Measurements from ENCODE around the gene DLL4.

The DLL4 gene

DNA sequence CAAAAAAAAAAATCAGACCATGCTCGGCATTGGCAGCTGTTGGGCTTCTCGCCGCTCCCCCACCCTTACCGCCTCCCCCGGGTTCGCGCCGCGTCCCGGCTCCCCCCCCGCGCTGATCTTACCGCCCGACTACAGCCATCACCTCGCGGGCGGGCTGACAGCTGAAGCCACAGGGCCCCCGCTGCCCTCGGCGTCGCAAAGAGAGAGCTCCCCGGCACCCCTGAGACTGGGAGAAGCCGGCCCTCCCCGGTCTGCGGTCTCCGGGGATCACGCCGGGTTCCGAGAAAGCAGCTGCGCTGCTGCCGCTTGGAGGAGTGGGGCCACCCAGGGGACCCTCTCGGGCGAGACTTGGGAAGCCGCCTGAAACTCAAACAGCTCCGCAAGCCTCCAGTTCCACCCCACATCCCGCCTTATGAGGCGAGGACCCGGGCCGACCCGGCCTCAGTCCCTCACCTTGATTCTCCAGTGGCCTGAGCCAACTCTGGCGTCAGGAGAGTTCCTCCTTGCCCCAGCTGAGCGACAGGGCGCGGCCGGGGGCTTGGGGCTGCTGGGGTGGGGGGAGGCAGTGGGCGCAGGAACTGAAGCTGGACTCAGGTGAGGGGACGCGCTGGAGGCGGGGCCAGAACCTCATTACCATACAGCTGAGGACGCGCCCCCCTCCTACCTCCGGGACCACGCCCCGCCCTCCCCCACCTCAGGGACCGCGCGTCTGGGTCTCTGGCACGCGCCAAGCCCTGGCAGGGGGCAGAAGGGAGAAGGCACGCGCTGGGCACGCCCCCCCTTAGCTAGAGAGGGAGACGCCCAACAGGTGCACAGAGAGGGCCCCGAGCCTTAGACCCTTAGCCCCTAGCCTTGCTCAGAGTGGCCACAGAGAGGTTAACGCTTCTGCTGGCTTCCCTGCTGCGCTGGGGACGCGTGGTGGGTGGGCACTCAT, 1.0 kb upstream of the DLL4 start:
- DNase-seq = peak; percentile 57

DNA sequence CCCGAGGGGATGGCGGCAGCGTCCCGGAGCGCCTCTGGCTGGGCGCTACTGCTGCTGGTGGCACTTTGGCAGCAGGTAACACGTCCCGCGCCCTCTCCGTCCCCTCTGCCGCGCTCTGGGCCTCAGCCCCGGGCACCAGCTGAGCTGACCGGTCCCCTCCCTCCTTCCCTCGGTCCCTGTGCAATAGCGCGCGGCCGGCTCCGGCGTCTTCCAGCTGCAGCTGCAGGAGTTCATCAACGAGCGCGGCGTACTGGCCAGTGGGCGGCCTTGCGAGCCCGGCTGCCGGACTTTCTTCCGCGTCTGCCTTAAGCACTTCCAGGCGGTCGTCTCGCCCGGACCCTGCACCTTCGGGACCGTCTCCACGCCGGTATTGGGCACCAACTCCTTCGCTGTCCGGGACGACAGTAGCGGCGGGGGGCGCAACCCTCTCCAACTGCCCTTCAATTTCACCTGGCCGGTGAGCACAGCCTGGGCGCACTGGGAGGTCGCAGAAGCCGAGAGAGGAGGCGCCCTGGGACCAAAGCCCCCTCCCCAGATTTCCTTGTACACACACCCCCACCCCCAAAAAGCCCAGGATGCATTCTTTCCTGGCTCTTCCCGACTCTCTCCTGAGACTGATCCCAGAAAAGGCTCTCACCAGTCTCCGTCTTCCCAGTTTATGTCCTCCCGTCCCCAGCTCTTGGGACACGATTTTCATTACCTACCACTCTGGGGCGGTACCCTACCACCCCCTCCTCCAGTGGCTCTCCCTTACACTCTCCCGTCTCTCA, 705 bp downstream of the DLL4 start:
- DNase-seq = no peak

DNA sequence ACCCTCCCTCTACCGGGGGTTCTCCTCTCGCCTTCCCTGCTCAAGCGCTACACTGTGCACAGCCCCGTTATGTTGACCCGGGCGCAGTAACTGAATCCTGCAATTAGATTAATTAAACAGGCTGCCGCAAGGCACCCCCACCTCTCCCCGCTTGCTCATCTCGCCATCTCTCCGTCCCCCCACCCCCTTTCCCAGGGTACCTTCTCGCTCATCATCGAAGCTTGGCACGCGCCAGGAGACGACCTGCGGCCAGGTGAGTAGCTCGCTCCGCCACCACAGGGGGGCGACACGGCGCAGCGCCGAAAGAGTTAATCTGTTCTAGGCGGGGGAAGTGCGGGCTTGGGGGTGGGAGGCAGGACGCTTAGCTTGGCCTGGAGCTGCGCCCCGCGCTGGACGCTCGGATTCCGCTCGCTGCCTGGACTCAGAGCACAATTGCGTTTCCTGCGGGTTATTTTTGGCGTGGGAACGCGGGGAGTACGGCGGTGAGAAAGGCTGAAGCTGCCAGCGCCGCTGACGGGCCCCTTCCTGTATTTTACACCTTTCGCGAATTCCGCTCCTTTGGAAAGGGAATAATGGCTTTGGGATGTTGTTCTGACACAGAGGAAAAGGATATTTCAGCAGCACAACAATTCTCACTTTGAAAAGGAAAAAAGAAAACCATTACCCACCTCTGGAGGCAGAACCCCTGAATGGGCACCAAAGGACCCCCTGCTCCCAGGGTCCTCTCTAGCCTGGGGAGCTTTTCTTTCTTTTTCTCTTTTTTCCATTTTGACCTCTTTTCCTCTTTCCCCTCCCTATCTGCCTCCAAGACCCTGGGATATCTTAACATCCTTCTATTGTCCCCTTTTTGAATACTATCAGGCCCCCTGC, 1.5 kb downstream of the DLL4 start:
- DNase-seq = no peak

DNA sequence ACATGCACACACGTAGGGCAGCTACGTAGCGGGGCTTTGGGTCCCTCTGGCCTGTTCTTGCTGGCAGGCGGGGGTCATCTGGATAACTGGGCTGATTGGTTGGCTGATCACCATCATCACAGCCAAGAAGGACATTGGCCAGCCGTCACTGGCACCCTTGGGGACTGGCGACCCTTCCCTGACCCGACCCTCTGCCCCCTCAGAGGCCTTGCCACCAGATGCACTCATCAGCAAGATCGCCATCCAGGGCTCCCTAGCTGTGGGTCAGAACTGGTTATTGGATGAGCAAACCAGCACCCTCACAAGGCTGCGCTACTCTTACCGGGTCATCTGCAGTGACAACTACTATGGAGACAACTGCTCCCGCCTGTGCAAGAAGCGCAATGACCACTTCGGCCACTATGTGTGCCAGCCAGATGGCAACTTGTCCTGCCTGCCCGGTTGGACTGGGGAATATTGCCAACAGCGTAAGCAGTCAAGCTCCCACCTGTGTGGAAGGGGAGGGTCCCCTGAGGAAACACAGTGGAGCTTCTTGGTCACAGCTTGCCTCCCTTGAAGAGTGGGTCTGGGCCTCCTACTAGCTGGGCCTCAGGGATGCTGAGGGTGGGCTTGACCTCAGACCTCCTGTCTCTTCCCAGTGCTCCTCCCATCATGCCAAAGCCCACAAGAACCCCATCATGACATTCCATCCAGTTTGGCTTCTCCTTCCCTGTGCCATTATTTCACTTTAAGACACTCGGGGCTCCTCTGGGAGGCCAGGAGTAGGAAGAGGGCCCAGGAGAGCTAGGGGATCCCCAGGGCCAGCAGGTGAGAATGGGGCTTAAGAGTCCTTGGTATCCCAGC, 2.4 kb downstream of the DLL4 start:
- DNase-seq = no peak

DNA sequence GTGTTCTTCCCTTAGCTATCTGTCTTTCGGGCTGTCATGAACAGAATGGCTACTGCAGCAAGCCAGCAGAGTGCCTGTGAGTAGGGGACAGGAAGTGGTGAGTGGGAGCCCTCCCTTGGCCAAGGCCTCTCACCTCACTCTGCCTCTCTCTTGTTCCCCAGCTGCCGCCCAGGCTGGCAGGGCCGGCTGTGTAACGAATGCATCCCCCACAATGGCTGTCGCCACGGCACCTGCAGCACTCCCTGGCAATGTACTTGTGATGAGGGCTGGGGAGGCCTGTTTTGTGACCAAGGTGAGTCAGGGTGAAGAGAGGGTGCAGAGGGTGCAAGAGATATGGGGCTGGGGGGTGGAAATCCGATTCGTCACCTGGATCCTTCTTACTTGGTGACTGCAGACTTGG, 3.0 kb downstream of the DLL4 start:
- no peak for DNase-seq

DNA sequence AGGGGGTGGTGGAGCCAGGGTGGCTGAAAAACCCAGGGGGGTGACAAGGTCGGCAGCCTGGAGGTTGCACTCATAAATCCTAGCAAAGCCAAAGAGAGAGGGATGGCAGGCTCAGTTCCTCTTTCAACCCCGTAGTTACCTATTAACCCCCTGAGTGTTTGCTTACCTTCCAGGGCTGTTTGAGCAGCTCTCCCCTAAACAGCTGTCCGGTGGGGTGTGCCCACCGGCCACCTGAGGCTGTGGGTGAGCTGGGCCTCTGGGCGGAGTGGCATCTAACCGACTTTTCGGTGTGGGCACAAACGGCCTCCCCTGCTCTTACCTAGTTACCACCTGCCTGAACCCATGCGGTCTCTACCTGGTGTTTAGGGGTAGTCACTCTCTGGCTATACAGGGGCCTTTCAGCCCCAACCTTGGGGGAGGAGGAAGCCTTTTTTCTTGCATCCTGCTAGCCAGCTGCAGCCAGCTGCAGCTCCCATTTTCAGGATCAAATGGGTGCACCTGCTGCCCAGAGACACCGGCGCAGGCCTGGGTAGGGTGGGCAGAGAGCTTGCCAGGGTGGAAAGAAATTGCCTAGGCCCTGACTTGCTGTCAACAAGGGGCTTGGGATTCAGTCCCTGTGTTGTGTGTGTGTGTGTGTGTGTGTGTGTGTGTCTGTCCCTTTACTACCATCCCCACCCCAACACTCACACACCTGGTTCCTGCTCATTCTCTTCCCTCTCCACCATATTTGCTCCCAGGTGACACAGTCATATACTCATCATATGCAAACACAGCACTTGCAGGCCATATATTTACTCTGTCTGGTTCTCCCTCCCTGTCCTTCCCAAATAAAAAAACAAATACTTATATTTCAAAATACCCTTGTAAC, 3.7 kb downstream of the DLL4 start:
- no peak for DNase-seq

DNA sequence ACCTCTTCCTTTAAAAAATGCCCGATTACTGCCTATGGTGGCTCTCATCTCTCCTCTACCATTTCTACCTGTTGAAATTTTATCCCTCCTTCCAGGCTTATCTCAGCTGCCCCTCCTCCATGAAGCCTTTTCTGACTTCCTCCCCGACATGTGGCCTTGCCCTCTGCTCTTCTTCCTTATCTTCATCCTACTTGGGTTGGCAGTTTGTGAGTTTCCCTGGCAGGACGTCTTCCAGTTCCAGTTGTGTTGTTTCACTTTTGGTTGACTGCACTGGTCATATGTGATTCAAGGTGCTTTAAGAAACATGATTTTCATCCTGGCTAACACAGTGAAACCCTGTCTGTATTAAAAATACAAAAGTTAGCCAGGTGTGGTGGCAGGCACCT, 4.4 kb downstream of the DLL4 start:
- no peak for DNase-seq

DNA sequence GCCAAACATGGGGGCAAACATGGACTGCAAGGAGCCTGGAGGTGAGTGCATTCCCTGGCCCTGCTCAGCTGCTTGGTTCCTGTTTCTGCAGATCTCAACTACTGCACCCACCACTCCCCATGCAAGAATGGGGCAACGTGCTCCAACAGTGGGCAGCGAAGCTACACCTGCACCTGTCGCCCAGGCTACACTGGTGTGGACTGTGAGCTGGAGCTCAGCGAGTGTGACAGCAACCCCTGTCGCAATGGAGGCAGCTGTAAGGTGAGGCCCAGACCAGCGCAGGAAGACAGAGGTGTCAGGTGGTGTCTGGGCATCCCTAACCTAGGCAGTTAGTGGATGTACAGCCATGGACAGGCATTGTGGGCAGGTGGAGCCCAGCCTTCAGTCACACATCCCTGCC, 5.3 kb downstream of the DLL4 start:
- DNase-seq = no peak

DNA sequence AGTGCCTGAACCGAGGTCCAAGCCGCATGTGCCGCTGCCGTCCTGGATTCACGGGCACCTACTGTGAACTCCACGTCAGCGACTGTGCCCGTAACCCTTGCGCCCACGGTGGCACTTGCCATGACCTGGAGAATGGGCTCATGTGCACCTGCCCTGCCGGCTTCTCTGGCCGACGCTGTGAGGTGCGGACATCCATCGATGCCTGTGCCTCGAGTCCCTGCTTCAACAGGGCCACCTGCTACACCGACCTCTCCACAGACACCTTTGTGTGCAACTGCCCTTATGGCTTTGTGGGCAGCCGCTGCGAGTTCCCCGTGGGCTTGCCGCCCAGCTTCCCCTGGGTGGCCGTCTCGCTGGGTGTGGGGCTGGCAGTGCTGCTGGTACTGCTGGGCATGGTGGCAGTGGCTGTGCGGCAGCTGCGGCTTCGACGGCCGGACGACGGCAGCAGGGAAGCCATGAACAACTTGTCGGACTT, 7.1 kb downstream of the DLL4 start:
- no peak for DNase-seq

DNA sequence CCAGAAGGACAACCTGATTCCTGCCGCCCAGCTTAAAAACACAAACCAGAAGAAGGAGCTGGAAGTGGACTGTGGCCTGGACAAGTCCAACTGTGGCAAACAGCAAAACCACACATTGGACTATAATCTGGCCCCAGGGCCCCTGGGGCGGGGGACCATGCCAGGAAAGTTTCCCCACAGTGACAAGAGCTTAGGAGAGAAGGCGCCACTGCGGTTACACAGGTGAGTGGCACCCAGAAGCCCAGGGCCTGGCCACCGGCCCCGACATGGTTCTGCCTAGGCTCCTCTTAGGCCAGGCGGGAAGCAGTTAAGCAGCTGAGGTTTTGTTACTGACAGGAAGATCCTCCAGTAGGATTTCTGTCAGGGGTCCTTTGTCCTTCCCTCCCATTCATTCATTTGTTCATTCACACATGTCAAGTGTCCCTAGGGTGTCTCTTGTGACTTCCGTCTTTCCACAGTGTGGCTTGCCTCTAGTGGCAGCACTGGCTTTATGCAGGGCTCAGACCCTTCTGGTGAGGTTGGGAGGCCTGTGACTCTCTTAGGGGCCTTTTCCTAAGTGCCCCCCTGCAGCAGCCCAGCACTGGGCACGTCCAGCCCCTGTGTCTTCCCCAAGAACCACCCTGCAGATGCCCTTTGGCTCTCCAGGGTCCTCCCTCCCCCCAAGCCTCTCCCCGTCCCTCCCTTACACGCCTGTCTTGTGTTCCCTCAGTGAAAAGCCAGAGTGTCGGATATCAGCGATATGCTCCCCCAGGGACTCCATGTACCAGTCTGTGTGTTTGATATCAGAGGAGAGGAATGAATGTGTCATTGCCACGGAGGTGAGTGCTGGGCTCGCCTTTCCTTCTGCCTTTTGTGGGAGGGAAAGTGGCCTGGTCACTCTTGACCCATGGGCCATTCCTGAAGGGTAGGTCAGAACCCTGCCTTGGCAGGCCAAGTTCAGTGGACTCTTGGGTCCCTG, 7.8 kb downstream of the DLL4 start:
- DNase-seq = no peak

DNA sequence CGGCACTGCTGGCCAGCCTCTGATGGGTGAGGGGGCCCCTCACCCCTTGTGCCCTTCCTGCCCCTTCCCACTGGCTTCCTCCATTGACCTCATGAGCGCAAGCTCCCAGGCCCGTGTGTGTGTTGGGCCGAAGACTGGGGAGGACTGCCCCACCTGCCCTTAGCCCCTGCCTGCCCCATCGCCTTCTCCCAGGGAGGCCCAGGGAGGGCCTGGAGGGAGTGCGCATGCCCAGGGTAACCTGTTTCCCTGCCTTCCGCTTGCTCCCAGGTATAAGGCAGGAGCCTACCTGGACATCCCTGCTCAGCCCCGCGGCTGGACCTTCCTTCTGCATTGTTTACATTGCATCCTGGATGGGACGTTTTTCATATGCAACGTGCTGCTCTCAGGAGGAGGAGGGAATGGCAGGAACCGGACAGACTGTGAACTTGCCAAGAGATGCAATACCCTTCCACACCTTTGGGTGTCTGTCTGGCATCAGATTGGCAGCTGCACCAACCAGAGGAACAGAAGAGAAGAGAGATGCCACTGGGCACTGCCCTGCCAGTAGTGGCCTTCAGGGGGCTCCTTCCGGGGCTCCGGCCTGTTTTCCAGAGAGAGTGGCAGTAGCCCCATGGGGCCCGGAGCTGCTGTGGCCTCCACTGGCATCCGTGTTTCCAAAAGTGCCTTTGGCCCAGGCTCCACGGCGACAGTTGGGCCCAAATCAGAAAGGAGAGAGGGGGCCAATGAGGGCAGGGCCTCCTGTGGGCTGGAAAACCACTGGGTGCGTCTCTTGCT, 8.8 kb downstream of the DLL4 start:
- no peak for DNase-seq

DNA sequence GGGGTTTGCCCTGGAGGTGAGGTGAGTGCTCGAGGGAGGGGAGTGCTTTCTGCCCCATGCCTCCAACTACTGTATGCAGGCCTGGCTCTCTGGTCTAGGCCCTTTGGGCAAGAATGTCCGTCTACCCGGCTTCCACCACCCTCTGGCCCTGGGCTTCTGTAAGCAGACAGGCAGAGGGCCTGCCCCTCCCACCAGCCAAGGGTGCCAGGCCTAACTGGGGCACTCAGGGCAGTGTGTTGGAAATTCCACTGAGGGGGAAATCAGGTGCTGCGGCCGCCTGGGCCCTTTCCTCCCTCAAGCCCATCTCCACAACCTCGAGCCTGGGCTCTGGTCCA, 9.4 kb downstream of the DLL4 start:
- no peak for DNase-seq

DNA sequence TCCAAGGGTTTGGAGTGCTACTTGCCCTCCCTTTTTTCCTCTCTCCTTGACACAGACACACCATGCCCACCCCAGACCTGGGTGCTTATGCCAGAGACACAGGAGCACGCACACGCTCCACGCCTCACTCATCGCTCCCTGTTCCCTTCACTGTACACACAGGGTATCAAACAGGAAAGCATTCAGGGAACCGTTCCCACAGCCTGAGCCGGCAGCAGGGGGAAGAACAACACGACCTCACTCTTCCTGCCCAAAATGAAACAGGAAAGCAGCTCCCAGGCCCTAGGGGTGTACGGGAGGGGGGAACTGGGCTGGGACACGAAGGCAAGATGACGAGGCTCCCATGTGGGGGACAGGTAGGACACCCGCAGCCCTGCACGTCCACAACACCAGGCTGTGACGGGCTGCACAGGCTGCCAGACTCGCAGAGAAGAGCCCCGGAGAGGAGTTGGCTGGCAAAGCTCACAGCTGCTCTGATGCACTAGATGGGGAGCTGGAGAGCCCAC, 11.2 kb downstream of the DLL4 start:
- DNase-seq = no peak

DNA sequence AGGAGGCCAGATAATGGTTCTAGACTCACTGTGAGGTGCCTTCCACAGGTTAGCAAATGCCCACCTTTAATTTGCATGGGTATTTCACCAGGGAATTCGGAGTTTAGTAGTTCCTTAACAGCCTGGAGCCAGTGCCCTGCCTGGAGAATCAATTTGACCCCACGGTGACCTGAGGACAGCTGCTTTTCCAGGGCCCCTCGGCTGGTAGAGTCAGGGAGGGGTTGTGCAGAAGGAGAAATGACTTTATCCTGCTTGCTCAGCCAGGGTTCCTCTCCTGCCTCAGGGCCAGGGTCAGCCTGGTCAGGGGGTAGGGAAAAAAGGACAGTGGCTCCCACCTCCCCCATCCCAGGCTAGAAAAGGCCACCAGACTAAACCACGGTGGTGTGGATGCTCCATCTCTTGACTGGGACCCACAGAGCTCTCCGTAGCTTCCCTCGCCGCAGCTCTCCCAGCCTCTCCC, 12.0 kb downstream of the DLL4 start:
- no peak for DNase-seq

DNA sequence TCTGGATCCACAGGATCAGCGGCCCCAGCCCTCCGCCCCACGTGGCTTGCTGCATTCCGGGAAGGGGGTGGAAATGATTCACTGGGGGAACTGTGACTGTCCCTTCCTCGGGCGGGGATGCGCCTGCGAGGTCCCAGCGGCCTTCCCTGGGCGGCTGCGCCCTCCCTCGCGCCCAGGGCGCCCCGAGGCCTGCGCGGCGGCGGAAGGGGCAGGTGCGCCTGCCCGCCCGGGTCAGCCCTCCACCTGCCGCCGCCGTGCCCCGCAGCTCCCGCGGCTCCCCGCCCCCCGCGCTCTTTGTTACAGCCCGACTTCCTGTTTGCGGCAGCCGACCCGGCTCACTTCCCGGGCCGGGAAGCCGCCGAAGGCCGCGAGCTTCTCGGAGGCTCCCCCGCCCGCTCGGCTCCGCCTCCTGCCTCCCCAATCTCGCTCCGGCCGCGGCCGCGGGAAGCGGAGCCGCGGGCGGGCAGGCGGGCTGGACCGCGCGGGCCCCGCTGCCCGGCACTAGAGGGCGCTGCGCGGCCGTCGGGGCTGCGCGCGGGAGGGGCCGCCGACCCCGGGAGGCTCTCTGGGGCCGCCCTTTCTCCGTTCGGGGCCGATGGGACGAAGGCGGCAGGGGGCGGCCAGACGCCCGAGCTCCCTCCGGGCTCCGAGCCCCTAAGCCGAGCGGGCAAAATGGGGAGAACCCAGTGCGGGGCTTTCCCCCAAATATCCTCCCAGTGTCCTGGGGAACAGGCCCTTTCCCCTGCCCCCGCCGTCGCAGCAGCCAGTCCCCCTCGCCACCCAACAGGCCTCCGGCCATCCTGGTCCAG, 12.6 kb downstream of the DLL4 start:
- no peak for DNase-seq

DNA sequence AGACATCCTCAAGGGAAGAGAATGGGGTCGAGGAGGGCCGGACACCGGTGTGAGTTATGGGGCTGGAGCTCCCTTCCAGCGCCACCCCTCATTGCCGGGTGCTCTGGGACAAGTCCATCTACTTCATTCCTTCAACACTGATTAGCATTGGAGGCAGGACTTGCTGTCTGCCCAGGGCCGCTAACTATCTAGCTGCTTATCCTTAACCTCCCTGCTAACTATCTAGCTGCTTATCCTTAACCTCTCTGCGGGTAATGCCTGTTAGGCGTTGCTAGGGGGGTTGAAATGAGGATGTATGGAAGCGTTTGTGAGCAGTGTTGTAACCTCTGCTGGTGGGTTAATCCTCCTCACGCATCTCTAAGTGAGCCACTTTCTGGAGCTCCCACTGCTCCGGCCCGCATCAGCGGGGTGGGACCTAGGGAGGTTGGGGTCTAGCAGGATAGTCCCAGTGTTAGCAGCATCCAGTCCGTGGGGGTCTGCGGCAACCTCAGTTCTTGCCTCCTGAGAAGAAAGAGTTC, 13.3 kb downstream of the DLL4 start:
- DNase-seq = no peak

DNA sequence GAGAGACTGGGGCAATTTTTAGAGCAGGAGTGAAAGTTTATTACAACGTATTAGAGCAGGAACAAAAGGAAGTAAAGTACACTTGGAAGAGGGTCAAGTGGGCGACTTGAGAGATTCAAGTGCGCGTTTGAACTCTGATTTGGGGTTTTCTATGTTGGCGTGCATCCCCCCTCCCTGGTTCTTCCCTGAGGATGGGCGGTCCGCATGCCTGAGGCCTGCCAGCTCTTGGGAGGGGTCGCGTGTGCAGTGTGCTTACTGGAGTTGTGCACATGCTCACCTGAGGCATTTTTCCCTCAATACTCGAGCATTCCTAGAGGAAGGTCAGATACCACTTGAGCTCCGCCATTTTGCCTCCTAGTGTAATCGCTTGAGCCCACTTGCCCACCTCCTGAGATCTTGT, 13.7 kb downstream of the DLL4 start:
- no peak for DNase-seq

Measured in NCI-H524 treated with DMSO at 0.1 percent for 48 hours (cell line).